GF-D8 (cell line): Measurements from ENCODE around the gene MYLK.

ENCODE experiments used
- DNase-seq: peaks from one replicate; lab custom pipeline; 2025; lab: John Stamatoyannopoulos, UW

Gene MYLK

GRCh38 chr3:123670743-123671142 lies 213.4 kb downstream of the MYLK start:
- no peak for DNase-seq

GRCh38 chr3:123668906-123669305 lies 215.2 kb downstream of the MYLK start:
- DNase-seq: no peak

- no peak for DNase-seq
Measured at GRCh38 chr3:123667784-123668183, 216.3 kb downstream of the MYLK start.

- DNase-seq: no peak
Measured at GRCh38 chr3:123664753-123665152, 219.4 kb downstream of the MYLK start.

GRCh38 chr3:123663977-123664376 lies 220.2 kb downstream of the MYLK start:
- no peak for DNase-seq

- DNase-seq: no peak
Measured at GRCh38 chr3:123661973-123662372, 222.2 kb downstream of the MYLK start.

GRCh38 chr3:123660900-123661299 lies 223.2 kb downstream of the MYLK start:
- no peak for DNase-seq

GRCh38 chr3:123660141-123660675 lies 223.9 kb downstream of the MYLK start:
- no peak for DNase-seq

- DNase-seq: no peak
Measured at GRCh38 chr3:123658852-123659206, 225.3 kb downstream of the MYLK start.

- DNase-seq: no peak
Measured at GRCh38 chr3:123658118-123658851, 225.8 kb downstream of the MYLK start.

- no peak for DNase-seq
Measured at GRCh38 chr3:123657568-123657967, 226.6 kb downstream of the MYLK start.

GRCh38 chr3:123657111-123657510 lies 227.0 kb downstream of the MYLK start:
- DNase-seq: no peak

- DNase-seq: no peak
Measured at GRCh38 chr3:123656691-123657090, 227.4 kb downstream of the MYLK start.

- no peak for DNase-seq
Measured at GRCh38 chr3:123656274-123656673, 227.9 kb downstream of the MYLK start.

- DNase-seq: no peak
Measured at GRCh38 chr3:123655400-123655799, 228.7 kb downstream of the MYLK start.

- DNase-seq: no peak
Measured at GRCh38 chr3:123653221-123653682, 230.9 kb downstream of the MYLK start.

GRCh38 chr3:123652342-123652984 lies 231.7 kb downstream of the MYLK start:
- DNase-seq: no peak

- no peak for DNase-seq
Measured at GRCh38 chr3:123651449-123652341, 232.4 kb downstream of the MYLK start.

GRCh38 chr3:123650101-123650500 lies 234.0 kb downstream of the MYLK start:
- no peak for DNase-seq

GRCh38 chr3:123648696-123649405 lies 235.3 kb downstream of the MYLK start:
- no peak for DNase-seq

GRCh38 chr3:123644358-123644757 lies 239.8 kb downstream of the MYLK start:
- no peak for DNase-seq

- no peak for DNase-seq
Measured at GRCh38 chr3:123642957-123643330, 241.2 kb downstream of the MYLK start.
